ENCODE measurements around the gene DLD. TPM values are rescaled to one million over a fixed set of nuclear protein-coding genes. Genes with fewer than 3 reads are reported as not detected.

Gene DLD
- total RNA-seq, 2 donors from 2014 or later, result 104 to 105 TPM

GRCh38 chr7:107959527-107959898, 68.5 kb downstream of the DLD start:
- Mint-ChIP-seq H3K36me3 (ENCODE audit: insufficient read depth in 2 of 2) (no peaks in the 10 kb centered on the region), H3K4me3 (no peak overlapping the region), H3K4me1 (ENCODE audit: low read depth) (no peaks in the 10 kb centered on the region), H3K9me3 (no peaks in the 10 kb centered on the region), H3K27me3 (ENCODE audit: low read depth) (peaks cover 7% of the 10 kb centered on the region), H3K27ac (no peak overlapping the region)
- DNase-seq (no peak), ATAC-seq (replicated peaks in 1 of 2) (no peak)

DNA sequence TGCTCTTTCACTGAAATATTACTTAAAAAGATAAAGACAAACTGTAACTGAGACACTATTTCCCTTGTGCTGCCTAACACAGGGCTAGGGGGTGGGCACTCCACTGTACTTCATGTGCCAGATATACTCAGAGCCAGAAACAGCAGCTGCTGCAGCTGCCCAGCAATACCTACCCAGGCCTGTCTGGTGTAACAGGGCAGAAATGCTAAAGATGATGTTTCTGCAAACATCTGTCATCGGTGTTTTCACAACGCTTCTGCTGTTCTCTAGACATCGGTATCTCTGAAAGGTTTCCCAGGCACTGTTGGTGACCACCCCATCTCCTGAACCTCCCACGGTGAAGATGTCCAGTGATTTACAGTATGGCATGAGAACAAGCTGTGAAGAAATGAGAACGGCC, 69.3 kb downstream of the DLD start:
- Mint-ChIP-seq H3K4me3 (no peak overlapping the region), H3K9me3 (no peaks in the 10 kb centered on the region), H3K27ac (no peak overlapping the region), H3K27me3 (ENCODE audit: low read depth) (peaks cover 7% of the 10 kb centered on the region), H3K36me3 (ENCODE audit: insufficient read depth in 2 of 2) (no peaks in the 10 kb centered on the region), H3K4me1 (ENCODE audit: low read depth) (no peaks in the 10 kb centered on the region)
- no peak for DNase-seq
- no peak for ATAC-seq (replicated peaks in 1 of 2)

DNA sequence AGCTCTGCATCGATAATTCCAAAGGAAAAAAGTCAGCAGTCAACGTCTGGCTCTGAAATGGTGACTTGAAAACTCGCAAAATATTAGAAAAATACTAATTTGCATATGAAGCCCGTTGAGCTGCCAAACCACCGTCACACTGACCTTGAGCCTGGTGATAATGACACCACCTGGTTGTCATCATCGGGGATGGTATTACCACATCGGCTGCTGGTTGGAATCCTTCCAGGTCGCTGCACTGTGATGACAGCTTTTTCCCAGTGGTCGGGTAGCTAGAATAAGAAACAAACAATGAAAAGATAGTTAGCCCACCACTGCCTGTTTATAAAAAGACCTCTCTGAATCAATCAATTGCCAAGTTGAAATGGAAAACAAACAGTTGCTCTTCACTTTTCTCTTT, 70.4 kb downstream of the DLD start:
- H3K4me1 Mint-ChIP-seq (ENCODE audit: low read depth), result no peaks in the 10 kb centered on the region
- no peak overlapping the region for H3K4me3 Mint-ChIP-seq
- H3K9me3 Mint-ChIP-seq, result no peaks in the 10 kb centered on the region
- no peak for ATAC-seq (replicated peaks in 1 of 2)
- H3K27me3 Mint-ChIP-seq (ENCODE audit: low read depth), result peaks cover 7% of the 10 kb centered on the region
- no peaks in the 10 kb centered on the region for H3K36me3 Mint-ChIP-seq (ENCODE audit: insufficient read depth in 2 of 2)
- no peak for DNase-seq
- no peak overlapping the region for H3K27ac Mint-ChIP-seq

DNA sequence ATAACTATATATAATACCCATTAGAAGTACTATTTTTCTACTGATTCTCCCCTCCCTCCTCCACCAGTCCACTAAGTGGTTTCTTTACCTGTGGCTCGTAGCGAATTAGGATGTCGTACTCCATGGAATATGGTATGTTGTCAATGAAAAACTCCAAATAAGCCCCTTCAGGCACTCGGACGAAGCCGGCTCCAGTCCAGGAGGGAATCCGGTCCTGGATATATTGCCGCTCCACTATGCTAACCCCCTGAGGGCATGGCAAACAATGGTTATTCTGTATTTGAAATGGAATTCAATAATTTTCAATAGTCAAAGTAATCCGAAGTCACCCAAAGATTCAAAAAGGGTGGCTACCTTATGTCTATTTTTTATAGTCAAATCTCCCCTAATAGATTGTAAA, 71.8 kb downstream of the DLD start:
- H3K9me3 Mint-ChIP-seq, result no peaks in the 10 kb centered on the region
- ATAC-seq (replicated peaks in 1 of 2) (no peak), DNase-seq (no peak)
- no peak overlapping the region for H3K4me3 Mint-ChIP-seq
- peaks cover 5% of the 10 kb centered on the region for H3K27me3 Mint-ChIP-seq (ENCODE audit: low read depth)
- H3K27ac Mint-ChIP-seq, result no peak overlapping the region
- no peaks in the 10 kb centered on the region for H3K4me1 Mint-ChIP-seq (ENCODE audit: low read depth)
- no peaks in the 10 kb centered on the region for H3K36me3 Mint-ChIP-seq (ENCODE audit: insufficient read depth in 2 of 2)

DNA sequence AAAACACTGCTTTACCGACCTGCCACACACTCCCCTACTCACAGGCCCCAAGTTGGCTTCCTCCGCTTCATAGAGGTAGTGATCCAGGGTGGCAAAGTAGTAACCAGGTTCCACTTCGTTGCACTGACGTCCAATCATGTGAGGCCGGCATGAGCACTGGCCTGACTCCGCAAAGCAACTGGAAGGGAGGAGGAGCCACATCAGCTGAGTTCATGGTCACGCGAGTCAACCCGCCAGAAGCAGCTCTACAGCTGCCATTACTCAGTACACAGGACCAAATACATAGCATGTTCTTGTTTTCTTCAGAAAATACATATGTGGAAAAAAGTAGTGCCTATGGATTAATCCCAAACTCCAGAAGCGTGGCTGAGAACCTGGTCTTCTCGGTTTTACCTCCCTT, 73.5 kb downstream of the DLD start:
- no peaks in the 10 kb centered on the region for H3K9me3 Mint-ChIP-seq
- no peaks in the 10 kb centered on the region for H3K4me1 Mint-ChIP-seq (ENCODE audit: low read depth)
- no peak for DNase-seq
- H3K27ac Mint-ChIP-seq, result no peak overlapping the region
- no peak for ATAC-seq (replicated peaks in 1 of 2)
- no peak overlapping the region for H3K4me3 Mint-ChIP-seq
- H3K36me3 Mint-ChIP-seq (ENCODE audit: insufficient read depth in 2 of 2), result no peaks in the 10 kb centered on the region
- H3K27me3 Mint-ChIP-seq (ENCODE audit: low read depth), result no peaks in the 10 kb centered on the region

DNA sequence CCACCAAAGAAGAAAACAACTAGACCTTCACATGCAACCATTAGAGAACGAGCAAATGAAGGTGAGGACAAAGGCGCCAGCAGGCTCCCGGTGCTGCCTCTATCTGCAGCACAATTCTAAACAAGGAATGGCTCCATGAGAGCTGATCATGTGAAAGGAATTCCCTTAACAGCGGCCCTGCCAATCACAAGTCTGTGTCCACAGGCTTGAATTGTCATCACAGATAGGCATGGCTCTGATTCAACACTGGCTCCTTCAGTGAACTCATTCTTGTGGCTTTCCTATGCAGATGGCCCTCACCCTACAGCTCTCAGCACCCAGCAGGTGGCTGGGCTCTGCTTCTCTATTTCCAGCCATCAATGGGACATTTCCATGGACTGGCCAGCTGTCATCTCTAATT, 75.7 kb downstream of the DLD start:
- Mint-ChIP-seq H3K36me3 (ENCODE audit: insufficient read depth in 2 of 2) (no peaks in the 10 kb centered on the region), H3K4me1 (ENCODE audit: low read depth) (no peaks in the 10 kb centered on the region), H3K9me3 (no peaks in the 10 kb centered on the region), H3K4me3 (no peak overlapping the region), H3K27ac (no peak overlapping the region), H3K27me3 (ENCODE audit: low read depth) (no peaks in the 10 kb centered on the region)
- ATAC-seq (replicated peaks in 1 of 2) (no peak), DNase-seq (no peak)

GRCh38 chr7:107967420-107967819, 76.4 kb downstream of the DLD start:
- Mint-ChIP-seq H3K27ac (no peak overlapping the region), H3K4me1 (ENCODE audit: low read depth) (no peaks in the 10 kb centered on the region), H3K27me3 (ENCODE audit: low read depth) (peaks cover 3% of the 10 kb centered on the region), H3K9me3 (no peaks in the 10 kb centered on the region), H3K36me3 (ENCODE audit: insufficient read depth in 2 of 2) (no peaks in the 10 kb centered on the region), H3K4me3 (no peak overlapping the region)
- ATAC-seq (replicated peaks in 1 of 2) (no peak), DNase-seq (no peak)

GRCh38 chr7:107968449-107968848, 77.5 kb downstream of the DLD start:
- H3K27ac Mint-ChIP-seq, result no peak overlapping the region
- no peak overlapping the region for H3K4me3 Mint-ChIP-seq
- H3K4me1 Mint-ChIP-seq (ENCODE audit: low read depth), result no peaks in the 10 kb centered on the region

GRCh38 chr7:107969856-107970255, 78.9 kb downstream of the DLD start:
- H3K4me3 Mint-ChIP-seq, result no peak overlapping the region
- H3K9me3 Mint-ChIP-seq, result no peaks in the 10 kb centered on the region
- no peak overlapping the region for H3K27ac Mint-ChIP-seq
- DNase-seq, result no peak
- ATAC-seq (replicated peaks in 1 of 2), result no peak
- no peaks in the 10 kb centered on the region for H3K36me3 Mint-ChIP-seq (ENCODE audit: insufficient read depth in 2 of 2)
- H3K27me3 Mint-ChIP-seq (ENCODE audit: low read depth), result peaks cover 10% of the 10 kb centered on the region
- no peaks in the 10 kb centered on the region for H3K4me1 Mint-ChIP-seq (ENCODE audit: low read depth)

More at GRCh38 chr7:107968449-107968848, 77.5 kb downstream of the DLD start:
- Mint-ChIP-seq H3K27me3 (ENCODE audit: low read depth) (peaks cover 10% of the 10 kb centered on the region), H3K9me3 (no peaks in the 10 kb centered on the region), H3K36me3 (ENCODE audit: insufficient read depth in 2 of 2) (no peaks in the 10 kb centered on the region)
- ATAC-seq (replicated peaks in 1 of 2), result no peak
- no peak for DNase-seq

Other genes starting within 250 kb of the DLD start
- 10 to 100 TPM in 1 of 2 donors, 1 to 10 TPM in 1; 7.9 to 18.3 TPM for gene SLC26A4, start 230.4 kb upstream of the DLD start, total RNA-seq
- gene CBLL1, start 147.0 kb upstream of the DLD start, total RNA-seq, result 10 to 100 TPM; 39.8 to 44.6 TPM
- not detected for gene SLC26A3, start 88.0 kb upstream of the DLD start, total RNA-seq
- under 1 TPM in 1 of 2 donors, not detected in 1; 0.10 TPM for gene LAMB1, start 112.0 kb downstream of the DLD start, total RNA-seq
- not detected for gene LAMB4, start 239.2 kb downstream of the DLD start, total RNA-seq

Measured in activated T-cell treated with anti-CD3 and anti-CD28 coated beads, Interleukin-2, amount 50 U/mL, for 72 hours (primary cell).